Type B pancreatic cell (in vitro differentiated cells): ENCODE results near the gene CIAO3. TPM values are rescaled to one million over a fixed set of nuclear protein-coding genes. Genes with fewer than 3 reads are reported as not detected.

ENCODE experiments used
- DNase-seq: peaks from one replicate; pipeline ENCODE4 v3.0.0; 2021; ENCODE audit warnings: mixed read lengths; ENCODE audit not compliant: unreplicated experiment; ENCODE audit errors: extremely low spot score
- H3K27ac Mint-ChIP-seq: 2 replicates; pipeline ENCODE4 v1.8.0; 2021; ENCODE audit warnings: mild to moderate bottlenecking, mixed read lengths
- H3K27me3 Mint-ChIP-seq: 2 replicates; pipeline ENCODE4 v1.8.0; 2021; ENCODE audit warnings: mixed read lengths
- H3K36me3 Mint-ChIP-seq: 2 replicates; pipeline ENCODE4 v1.8.0; 2021; ENCODE audit warnings: mixed read lengths
- H3K4me1 Mint-ChIP-seq: one replicate; pipeline ENCODE4 v1.8.0; 2021; ENCODE audit warnings: mixed read lengths; ENCODE audit not compliant: unreplicated experiment
- H3K4me3 Mint-ChIP-seq: 2 replicates; pipeline ENCODE4 v1.8.0; 2021; ENCODE audit warnings: mild to moderate bottlenecking, mixed read lengths
- H3K9me3 Mint-ChIP-seq: 2 replicates; pipeline ENCODE4 v1.8.0; 2021; ENCODE audit warnings: mixed read lengths
- CTCF ChIP-seq: fragments of 200-600 bp; sonication (generic); conservative IDR thresholded peaks from 2 replicates; pipeline ENCODE4 v1.5.0; 2021; ENCODE audit warnings: antibody characterized with exemption, mild to moderate bottlenecking
- total RNA-seq: library from RNA; stranded (reverse); gene quantifications from 2 replicates; pipeline ENCODE4 v1.2.1, GENCODE V29; 2021; ENCODE audit warnings: low replicate concordance

The CIAO3 gene
- total RNA-seq, 1 donor from 2014 or later: 44.5 TPM

GRCh38 chr16:733382-734207 lies 7.2 kb downstream of the CIAO3 start:
- H3K36me3 Mint-ChIP-seq: no peaks in the 10 kb centered on the region
- no peaks in the 10 kb centered on the region for H3K4me1 Mint-ChIP-seq
- no peak overlapping the region for H3K27ac Mint-ChIP-seq
- DNase-seq: no peak
- no peaks in the 10 kb centered on the region for H3K27me3 Mint-ChIP-seq
- H3K4me3 Mint-ChIP-seq: no peak overlapping the region
- TF ChIP-seq CTCF: peak; percentile 57
- no peaks in the 10 kb centered on the region for H3K9me3 Mint-ChIP-seq

DNA sequence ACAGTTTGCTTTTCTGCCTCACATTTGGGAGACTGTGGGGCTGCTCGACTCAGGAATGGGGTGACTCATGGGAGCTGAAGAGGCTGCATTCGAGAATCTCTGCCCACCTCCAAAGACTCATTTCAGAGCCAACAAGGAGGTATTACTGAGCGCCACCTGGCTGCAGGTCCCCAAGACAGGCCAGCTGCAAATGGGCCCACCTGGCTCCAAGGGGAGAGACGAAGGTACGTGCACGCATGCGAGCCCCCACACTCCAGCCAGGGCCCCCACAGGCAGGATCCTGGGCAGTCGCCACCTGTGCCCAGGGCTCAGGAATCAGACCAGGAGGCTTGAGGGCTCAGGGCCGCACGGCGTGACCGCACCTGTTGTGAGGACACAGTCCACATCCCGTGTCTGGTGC lies 7.9 kb downstream of the CIAO3 start:
- TF ChIP-seq CTCF: no peak

GRCh38 chr16:732332-732731 lies 8.5 kb downstream of the CIAO3 start:
- no peaks in the 10 kb centered on the region for H3K36me3 Mint-ChIP-seq
- H3K27ac Mint-ChIP-seq: no peak overlapping the region
- no peaks in the 10 kb centered on the region for H3K9me3 Mint-ChIP-seq
- H3K4me3 Mint-ChIP-seq: no peak overlapping the region
- TF ChIP-seq CTCF: no peak
- no peaks in the 10 kb centered on the region for H3K4me1 Mint-ChIP-seq
- H3K27me3 Mint-ChIP-seq: no peaks in the 10 kb centered on the region
- DNase-seq: no peak

More for the DNA sequence above, 7.9 kb downstream of the CIAO3 start:
- Mint-ChIP-seq H3K4me1 (no peaks in the 10 kb centered on the region), H3K9me3 (no peaks in the 10 kb centered on the region), H3K27me3 (no peaks in the 10 kb centered on the region), H3K36me3 (no peaks in the 10 kb centered on the region), H3K4me3 (no peak overlapping the region), H3K27ac (no peak overlapping the region)
- DNase-seq: no peak

DNA sequence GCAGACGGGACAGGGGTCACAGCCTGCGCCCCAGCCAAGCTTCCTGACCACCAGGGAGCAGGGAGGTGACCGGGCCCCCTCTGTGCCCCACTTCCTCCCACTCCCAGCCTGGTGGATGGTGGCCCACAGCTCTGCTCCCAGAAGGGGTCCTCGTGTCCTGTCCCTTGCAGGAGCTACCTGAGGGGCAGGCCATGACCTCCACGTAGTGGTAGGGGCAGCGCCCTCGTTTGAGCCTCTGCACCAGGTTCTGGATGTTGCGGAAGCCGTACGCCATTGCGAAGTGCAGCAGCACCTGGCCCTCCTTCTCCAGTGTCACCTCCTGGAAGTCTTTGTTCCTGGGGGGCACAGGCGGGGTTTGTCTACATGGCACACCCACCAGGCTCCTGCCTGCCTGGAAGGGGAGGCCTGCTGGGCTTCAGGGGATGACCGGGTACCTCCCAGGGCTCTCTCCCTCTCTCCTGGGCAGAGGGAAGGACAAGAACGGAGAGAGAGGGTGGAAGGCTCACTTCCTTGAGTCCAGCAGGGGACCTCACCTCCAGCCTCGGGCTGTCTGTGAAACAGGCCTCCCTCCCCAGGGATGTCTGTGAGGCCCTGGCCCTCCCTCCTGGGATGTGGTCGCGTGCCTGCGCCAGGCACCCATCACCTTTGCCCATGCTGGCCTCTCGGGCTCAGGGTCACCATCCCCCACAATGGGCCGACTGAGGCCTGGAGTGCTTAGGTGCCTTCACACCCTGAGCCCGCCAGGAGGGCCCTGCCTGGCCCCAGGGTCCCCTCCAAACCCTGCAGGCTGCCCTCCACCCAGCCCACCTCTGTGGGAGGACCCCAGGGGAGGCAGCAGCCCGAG lies 9.9 kb downstream of the CIAO3 start:
- Mint-ChIP-seq H3K4me3 (no peak overlapping the region), H3K27me3 (no peaks in the 10 kb centered on the region), H3K9me3 (no peaks in the 10 kb centered on the region), H3K4me1 (no peaks in the 10 kb centered on the region), H3K27ac (no peak overlapping the region), H3K36me3 (no peaks in the 10 kb centered on the region)
- no peak for TF ChIP-seq CTCF
- no peak for DNase-seq

GRCh38 chr16:729768-730665 lies 10.8 kb downstream of the CIAO3 start:
- no peak overlapping the region for H3K4me3 Mint-ChIP-seq
- no peaks in the 10 kb centered on the region for H3K4me1 Mint-ChIP-seq
- TF ChIP-seq CTCF: no peak
- H3K27me3 Mint-ChIP-seq: no peaks in the 10 kb centered on the region
- no peak for DNase-seq
- H3K27ac Mint-ChIP-seq: no peak overlapping the region
- no peaks in the 10 kb centered on the region for H3K9me3 Mint-ChIP-seq
- no peaks in the 10 kb centered on the region for H3K36me3 Mint-ChIP-seq
